GM21576 (cell line): ENCODE results near the gene SRM.
A peak's percentile ranks its signal among the peaks of the same experiment; 100 is the strongest.
"Not testable (repeated sequence)": the region's sequence is repeated elsewhere in the genome, so short reads cannot be mapped to it uniquely, and the experiment has no call there.

ENCODE experiments used
- ATAC-seq: cut with Tn5 transposase; IDR thresholded peaks from one replicate; pipeline ENCODE4 v1.9.1; 2021; ENCODE audit warnings: mild to moderate bottlenecking, moderate library complexity; ENCODE audit not compliant: unreplicated experiment

SRM gene

DNA sequence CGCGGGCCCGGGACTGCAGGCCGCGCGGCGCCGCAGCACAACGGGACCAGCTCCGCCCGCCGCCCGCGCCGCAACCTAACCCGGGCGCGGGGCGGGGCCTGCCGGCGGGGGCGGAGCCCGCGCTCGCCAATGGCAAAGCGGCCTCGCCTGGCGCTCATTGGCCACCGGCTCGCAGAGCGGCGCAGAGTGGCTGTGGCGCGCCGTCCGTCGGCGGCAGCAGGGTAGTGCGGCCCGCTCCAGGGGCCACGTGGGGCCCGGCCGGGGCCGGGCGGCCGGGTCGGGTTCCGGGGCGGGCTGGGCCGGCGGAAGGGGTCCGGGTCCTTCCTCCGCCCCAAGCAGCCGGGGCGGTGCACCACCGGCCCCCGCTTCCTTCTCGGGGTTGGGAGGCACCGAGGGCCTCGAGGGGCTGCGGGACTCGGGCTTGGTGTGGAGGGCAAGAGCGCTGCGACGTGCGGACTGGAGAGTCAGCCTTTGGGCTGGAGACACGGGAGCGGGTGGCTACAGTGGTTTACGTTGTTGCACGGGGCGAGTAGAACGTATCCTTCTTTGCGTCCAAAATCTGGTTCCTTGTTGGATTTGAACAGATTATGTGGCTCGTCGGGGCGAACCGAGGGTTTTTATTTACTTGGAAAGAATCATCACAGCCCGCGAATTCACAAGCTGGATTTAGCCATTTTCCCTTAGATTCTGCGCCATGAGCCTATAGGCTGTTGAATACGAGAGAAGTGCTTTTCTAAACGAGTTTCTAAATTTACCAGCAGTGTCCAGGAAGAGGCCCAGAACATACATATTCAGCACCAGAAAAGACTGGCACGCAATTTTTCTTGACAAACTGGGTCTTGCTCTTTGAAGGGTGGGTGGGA is at the start of gene SRM:
Gene SRM (minus strand): TSS at position 51 of the 863 bp plus-strand sequence. CDS start 75 bp downstream, outside the sequence.
- peak; percentile 82 for ATAC-seq

DNA sequence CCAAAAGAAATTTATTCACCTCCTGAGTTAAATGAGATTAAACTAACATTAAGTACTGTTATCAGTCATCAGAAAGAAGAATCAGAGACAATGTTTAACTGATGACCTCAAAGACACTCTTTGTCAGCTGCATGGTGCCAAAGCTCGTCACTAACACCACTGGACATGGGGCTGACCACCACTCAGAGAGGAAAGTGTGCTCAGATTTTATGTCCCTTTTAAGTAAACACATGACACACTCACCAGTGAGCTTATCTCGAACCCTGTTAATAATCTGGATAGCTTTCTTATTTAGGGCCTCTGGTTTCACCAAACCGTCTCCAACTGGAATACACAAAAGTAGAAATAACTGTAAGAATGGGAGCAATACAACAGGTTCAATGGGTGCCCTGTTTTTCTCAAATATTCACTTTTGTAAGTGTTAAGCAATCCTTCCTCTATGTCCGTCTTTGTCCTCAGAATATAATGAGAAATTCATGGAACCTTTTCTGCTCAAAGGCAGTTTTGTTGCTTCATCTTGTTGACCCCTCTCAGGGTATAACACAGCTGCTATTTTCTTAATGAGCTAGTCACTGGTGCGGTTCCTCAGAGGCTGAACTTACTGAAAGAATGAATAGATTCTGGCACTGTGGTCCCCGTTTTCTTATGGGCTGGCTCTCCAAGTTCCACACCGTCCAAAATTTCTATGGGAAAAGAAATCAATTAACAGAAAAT is 49.4 kb upstream of the SRM start:
- ATAC-seq: no peak

DNA sequence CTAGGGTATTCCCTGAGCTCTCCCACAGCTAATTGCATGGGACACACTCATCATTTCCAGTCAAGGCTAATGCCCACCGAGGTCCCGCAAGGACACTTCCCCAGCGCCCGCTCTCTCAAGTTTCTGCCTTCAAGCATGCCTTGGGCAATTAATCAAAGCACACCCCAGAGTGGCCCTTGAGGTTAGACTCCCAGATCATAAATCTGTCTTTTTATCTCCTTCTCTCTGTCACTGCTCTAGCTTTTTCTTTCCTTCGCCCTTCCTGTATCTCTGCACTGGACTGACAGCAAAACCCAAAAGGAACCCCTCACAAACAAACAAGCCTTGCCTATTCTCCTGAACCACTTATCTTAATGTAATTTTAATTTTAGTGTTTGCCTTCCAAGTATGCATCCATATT is 47.8 kb upstream of the SRM start:
- ATAC-seq: no peak

DNA sequence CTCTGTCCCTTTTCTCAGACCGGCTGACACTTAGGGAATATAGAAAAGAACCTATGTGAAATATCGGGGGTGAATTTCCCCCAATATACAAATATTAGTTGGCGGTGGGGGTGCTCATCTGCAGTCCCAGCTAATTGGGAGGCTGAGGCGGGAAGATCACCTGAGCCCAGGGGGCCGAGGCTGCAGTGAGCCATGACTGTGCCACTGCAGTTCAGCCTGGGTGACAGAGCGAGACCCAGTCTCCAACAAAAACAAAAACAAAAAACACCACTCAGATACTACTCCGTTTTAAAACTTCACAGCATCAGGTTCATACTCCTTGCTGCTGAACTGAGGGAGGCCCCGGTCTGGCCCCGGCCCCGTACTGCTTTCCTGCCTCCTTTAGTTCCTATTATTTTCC is 45.8 kb upstream of the SRM start:
- ATAC-seq: no peak

DNA sequence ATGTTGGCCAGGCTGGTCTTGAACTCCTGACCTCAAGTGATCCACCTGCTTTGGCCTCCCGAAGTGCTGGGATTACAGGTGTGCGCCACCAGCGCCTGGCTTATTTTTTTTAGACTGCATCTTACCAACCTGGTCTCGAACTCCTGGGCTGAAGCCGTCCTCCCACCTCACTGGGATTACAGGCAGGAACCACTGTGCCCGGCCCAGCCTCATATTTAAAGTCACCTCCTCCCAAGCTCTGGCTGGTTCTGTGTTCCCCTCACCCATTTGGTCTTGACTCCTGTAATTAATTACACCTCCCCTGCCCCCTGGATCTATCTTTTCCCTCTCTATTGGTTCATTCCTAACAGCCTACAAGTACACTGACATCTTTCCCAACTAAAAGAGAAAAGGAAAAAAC is 41.5 kb upstream of the SRM start:
- no peak for ATAC-seq

DNA sequence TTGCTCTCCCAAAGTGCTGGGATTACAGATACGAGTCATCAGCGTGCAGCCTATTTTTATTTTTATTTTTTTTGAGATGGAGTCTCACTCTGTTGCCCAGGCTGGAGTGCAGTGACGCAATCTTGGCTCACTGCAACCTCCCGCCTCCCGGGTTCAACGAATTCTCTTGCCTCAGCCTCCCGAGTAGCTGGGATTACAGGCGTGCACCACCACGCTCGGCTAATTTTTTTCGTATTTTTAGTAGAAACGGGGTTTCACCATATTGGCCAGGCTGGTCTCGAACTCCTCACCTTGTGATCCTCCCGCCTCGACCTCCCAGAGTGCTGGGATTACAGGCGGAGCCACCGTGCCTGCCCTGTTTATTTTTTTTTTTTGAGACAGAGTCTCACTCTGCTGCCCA is 41.0 kb upstream of the SRM start:
- ATAC-seq: not testable (repeated sequence)

DNA sequence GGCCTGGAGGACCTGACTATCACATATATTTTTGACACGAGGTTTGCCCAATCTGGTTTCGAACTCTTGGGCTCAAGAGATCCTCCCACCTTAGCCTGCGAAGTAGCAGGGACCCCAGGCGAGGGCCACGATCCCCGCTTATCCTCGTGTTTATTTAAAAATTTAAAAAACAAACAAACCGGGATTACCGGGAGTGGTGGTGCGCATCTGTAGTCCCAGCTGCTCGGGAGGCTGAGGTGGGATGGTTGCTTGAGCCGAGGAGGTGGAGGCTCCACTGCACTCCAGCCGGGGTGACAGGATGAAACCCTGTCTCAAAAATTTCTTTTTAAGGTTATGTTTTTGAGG is 40.3 kb upstream of the SRM start:
- no peak for ATAC-seq

DNA sequence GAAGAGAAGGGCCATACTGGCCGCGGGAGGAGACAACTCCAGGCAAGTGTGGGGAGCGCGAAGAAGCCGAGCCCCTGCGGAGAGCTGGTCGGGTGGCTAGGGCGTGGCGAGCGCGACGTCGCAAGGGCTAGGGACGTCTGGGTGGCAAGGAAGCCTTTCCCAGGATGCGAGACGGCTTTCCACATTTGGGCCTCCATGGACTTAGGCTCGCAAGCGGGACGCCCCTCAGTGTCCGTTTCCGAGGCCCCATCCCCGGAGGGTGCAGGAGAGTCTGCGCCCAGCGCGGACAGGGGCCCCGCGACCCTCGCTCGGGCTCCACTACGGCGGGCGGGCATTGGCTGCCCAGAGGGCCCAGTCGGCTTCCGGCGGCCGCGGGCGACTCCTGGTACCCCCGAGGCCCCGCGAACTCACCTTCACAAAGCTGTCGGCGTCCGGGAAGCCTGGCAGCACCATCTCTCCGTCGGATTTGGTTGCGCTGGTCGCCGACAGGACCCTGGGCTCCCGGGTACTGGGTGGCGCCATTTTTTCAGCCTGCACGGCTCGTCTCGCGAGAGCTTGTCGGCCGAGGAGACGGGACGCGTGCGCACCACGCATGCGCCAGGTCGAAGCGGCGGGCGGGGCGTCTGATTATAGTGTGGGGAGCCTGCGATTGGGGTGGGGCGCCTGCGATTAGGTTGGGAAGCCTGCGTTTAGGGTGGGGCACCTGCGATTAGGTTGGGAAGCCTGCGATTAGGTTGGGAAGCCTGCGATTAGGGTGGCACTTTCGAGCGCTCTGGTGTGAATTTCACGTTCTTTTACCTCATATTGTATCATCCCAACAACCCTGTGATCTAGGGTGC is 39.7 kb upstream of the SRM start, which contains the start of gene EXOSC10:
Gene EXOSC10 (minus strand): TSS at position 560 of the 839 bp plus-strand sequence. CDS start 38 bp downstream, at position 522.
- peak; percentile 83 for ATAC-seq

DNA sequence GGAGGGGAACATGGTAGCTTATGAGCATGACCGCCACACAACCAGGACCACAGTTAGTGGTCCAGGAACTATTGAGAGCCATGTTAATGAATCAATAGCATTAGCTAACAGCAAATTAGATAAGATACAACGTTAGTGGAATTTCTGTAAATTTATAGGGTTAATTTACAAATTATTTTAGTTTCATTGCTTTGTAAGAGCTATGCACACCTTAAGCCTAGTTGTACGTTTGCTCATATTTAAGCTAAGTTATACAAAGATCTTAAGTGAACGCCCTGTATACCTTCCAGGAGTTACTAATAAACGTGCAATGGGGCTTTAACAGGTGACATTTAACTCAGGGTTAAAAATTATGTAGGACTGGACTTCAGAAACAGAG is 39.1 kb upstream of the SRM start:
- ATAC-seq: no peak

DNA sequence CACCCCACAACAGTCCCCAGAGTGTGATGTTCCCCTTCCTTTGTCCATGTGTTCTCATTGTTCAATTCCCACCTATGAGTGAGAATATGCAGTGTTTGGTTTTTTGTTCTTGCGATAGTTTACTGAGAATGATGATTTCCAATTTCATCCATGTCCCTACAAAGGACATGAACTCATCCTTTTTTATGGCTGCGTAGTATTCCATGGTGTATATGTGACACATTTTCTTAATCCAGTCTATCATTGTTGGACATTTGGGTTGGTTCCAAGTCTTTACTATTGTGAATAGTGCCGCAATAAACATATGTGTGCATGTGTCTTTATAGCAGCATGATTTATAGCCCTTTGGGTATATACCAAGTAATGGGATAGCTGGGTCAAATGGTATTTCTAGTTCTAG is 24.0 kb upstream of the SRM start:
- ATAC-seq: not testable (repeated sequence)

DNA sequence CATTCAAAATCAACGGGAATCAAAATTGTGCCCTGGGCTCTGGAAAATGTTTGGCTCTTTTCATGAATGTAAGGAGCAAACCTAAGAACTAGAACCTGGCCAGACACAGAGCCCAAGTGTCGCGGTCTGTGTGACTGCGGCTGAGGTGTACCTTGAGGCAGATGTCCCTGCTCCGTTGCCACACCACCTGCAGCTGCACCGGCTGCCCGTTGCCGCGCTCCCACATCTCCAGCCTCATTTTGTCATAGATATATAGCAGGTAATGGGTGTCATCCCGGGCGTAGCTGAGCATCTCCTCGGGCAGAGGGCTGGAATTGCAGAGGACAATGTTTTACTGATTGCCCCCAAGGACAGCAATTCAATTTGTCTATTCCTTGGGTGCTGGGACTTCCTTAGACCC is 21.1 kb upstream of the SRM start:
- no peak for ATAC-seq

DNA sequence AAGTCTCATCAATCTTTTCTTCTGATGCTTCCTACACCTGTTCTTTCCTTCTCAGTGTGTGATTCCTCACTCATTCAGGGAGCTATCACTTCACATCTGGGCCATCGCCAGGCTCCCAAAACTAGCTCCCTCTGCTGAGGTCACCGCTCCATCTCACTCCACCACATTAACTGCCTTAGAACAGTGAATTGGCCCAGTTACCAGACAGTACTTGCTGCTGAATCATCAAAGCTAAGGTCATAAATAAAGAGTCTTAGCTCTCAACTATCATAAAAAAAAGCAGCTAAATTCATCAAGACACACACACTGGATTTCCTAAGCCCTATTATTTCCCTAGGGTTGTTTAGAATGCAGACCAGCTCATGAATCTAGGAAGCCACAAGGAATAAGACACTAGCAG is 18.8 kb upstream of the SRM start:
- no peak for ATAC-seq

DNA sequence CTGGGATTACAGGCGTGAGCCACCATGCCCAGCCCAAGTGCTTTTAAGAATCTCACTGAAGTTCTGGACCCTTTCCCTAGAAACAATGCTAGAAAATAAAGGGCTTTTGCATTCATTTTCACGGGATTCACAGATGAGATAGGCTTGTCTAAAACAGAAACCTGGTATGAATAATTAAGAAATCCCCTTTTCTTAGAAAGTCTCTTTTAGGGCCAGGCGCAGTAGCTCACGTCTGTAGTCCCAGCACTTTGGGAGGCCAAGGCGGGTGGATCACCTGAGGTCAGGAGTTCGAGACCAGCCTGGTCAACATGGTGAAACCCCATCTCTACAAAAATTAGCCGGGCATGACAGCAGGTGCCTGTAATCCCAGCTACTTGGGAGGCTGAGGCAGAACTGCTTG is 13.6 kb upstream of the SRM start:
- not testable (repeated sequence) for ATAC-seq

DNA sequence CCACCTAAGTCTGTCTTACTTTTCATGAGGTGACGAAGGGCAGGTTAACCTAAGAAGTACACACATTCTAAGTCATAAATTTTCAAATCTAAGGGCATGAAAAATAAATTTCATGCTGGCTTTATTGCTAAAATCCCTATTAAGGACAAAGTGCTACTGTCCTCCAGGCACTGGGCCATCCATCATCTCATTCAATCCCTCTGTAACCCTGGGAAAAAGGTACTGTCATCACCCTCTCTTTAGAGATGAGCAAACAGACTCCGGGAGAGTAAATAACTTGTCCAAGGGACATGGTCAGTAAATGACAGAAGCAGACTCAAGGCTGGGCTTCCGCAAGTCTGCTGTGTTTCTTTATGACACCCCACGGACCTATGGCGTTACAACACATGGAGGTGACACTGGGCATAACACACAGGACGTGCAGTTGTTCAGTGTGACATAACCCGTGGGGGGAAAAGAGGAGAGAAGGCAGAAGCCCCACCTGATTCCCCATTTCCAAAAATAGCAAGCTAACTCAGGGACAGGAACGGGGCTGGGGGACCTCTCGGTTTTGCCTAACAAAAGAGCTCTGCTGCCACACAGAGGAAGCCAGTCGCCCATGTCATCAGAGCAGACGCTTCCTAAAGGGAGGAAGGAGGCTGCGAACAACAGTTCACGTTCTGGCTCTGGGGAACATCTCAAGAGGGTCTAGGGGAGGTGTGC is 12.5 kb upstream of the SRM start:
- ATAC-seq: no peak

DNA sequence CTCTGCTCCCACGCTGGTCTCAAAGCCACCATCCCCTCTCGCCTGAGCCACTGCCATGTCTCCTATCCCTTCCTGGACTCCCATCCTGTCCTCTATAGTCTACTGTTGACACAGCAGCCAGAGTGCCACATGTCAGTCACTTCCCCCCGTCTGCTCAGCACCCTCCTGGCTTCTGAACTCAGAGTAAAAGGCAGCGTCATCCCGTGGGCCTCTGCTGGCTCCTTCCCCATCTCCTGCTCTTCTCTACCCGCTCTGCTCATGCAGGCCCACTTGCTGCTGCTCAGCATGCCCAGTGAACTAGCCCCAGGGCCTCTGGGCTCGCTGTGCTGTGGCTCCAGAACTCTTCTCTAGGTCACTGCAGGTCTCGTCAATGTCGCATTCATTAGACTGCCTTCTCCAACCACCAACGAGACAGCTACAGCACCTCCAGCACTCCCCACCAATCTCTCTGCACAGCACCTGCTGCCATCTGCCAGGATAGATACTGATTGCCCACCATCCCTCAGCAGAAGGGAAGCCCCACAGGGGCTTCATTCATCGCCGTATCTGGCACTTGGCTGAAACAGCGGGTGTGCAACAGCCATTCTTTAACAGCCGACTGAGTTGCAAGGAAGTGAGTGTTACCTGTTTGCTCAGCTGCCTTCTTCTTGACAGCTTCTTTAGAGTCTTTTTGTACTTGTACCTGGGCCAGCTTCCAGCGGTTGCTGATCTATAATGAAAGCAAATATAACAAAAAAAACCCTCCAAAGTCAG is 11.8 kb upstream of the SRM start:
- no peak for ATAC-seq

DNA sequence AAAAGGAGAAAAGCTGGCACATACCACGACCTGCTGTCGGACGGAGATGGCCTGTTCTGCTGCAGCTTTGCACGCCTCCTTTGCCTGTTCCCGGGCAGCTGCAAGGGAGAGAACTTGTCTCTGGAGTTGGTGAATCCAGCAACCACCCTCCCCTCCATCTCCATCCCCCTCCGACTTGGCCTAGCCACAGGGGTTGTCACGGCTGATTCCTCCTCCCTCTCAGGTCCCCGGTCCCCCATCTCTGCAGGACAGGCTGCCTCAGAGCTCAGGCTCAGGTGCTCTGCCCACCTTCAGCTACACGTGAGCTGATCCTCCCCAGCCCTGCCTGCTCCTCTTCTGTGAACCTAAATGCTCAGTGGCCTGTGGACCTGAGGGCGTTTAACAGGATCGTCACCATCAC is 11.1 kb upstream of the SRM start:
- no peak for ATAC-seq

DNA sequence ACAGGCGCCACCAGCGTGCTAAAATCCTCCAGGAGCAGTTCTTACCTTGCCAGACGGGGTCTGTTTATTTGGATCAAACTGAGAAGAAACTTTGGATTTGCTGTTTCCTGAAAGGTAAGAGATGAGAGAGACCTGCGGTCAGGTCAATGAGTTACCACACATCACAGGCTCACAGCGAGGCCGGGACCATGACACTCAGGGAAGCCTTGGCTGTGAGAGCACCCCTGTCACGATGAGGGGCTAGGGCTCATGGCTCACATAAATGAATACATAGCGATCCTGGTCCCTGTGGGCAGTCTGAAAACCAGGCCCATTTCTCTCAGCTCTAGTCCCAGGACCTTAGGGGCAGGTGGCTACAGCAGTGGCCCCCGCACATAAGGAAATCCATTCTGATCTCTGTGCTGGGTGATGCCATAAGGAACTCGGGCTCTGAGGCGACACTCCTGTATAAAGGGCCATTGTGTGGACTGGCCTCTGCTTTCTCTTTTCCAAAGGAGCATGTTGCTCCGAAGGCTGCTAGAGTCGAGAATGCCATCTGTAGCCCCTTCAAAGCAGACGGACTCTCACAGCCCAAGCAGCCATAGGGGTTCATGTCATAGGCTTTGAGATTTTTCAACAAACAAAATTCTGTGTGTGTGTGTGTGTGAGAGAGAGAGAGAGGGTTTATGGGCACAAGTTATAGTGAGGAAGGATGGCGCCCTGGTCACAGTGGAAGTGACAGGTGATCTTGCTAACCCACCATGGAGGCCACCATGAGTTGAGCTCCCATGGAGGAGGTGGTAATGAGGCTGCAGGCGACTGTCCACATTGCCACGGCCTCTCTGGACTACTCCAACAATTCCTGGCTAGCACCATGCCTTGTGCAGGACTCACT is 9.0 kb upstream of the SRM start:
- ATAC-seq: no peak

DNA sequence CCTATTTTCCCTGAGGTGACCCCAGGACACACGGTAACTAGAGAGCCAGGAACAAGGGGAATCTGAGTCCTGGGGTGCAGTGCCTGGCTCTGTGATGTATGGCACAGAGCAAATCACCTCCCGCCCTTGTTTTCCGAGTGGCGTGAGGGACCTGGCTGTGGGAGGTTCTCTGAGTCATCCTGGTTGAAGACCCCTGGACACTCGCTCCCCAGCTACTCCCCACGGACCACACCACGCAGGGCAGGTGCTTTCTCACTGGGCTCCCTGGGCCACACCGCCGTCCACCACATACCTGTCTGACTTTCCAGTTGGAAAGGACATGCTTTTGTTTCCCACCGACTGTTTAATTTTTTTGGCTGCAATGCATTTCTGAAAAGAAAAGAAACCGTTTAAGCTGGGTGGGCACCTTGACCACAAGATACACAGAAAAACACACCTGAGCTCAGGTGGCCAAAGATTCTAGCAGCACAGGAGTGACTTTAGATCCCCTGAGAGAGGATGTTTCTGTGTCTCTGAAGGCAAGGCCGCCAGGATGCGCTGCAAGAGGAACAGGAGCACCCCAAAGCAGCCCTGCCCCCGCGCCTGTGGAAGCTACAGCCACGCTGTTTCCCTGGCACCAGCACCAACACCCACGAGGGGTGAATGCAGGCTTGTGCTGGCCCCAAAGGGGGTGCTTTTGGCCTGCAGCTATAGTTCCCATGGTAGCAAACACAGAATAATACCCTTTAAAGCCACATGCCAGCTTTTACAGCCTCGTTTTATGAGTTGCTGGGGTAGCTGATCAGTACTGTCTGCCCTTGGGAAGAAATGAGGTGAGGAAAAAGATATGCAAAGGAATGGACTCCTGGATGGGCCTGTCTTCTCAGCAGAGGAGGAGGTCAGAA is 8.1 kb upstream of the SRM start:
- ATAC-seq: no peak
